IPS-18a (cell line): ENCODE measurements around the gene HAAO.

Experiments
- H3K27ac ChIP-seq: one replicate; pipeline ENCODE4 v1.5.1; 2013; ENCODE audit warnings: low read length
- H3K27me3 ChIP-seq: one replicate; pipeline ENCODE4 v1.6.1; 2013; ENCODE audit warnings: mild to moderate bottlenecking, low read length; ENCODE audit not compliant: control insufficient read depth, insufficient read depth
- H3K36me3 ChIP-seq: one replicate; pipeline ENCODE4 v1.6.1; 2013; ENCODE audit warnings: low read depth, low read length; ENCODE audit not compliant: control insufficient read depth
- H3K4me1 ChIP-seq: one replicate; pipeline ENCODE4 v1.6.1; 2013; ENCODE audit warnings: low read depth, low read length; ENCODE audit not compliant: control insufficient read depth
- H3K4me3 ChIP-seq: one replicate; pipeline ENCODE4 v1.5.1; 2013; ENCODE audit warnings: low read length
- H3K9ac ChIP-seq: one replicate; pipeline ENCODE4 v1.6.1; 2013; ENCODE audit warnings: mild to moderate bottlenecking, low read length, moderate library complexity
- H3K9me3 ChIP-seq: one replicate; pipeline ENCODE4 v1.6.1; 2013; ENCODE audit warnings: low read depth, low read length; ENCODE audit not compliant: control insufficient read depth

Gene HAAO

DNA sequence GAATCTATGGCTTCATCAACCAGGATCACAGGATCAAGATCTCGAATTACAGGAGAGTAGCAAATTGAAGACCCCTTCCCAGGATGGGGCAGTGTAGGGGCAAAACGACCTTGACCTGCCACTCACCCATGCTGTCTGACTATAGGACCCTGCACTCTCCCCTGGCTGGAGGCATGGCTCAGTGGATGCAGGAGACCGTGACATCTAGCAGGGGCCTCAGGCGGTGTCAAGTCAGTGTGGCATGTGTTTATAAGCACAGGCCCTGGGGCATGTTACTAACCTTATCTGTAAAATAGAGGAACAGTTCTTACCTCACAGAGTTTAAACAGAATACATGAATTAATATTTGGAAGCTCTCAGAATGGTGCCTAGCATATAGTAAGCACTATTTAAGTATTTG lies 3.5 kb downstream of the HAAO start:
- Histone ChIP-seq H3K36me3 (no peaks in the 10 kb centered on the region), H3K4me3 (no peak overlapping the region), H3K4me1 (peaks cover 7% of the 10 kb centered on the region), H3K9ac (no peak overlapping the region), H3K9me3 (no peaks in the 10 kb centered on the region), H3K27ac (no peak overlapping the region), H3K27me3 (peaks cover 27% of the 10 kb centered on the region)

DNA sequence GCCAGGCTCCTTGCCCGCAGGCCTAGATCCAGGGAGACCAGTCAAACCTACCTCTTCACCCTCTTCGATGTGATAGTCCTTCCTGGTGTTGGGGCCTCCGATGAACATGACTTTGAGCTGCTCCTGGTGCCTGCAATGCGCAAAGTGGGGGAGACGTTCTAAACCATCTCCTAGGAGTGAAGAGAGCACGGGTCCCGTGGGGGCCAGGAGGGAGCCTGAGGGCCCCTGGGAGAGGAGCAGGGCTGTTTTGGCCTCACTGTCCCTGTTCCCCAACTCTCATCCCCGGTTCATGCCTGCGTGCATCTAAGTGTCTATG lies 3.9 kb downstream of the HAAO start:
- Histone ChIP-seq H3K27ac (no peak overlapping the region), H3K4me1 (peaks cover 5% of the 10 kb centered on the region), H3K9ac (no peak overlapping the region), H3K9me3 (no peaks in the 10 kb centered on the region), H3K36me3 (no peaks in the 10 kb centered on the region), H3K27me3 (peaks cover 23% of the 10 kb centered on the region), H3K4me3 (no peak overlapping the region)

- H3K27ac ChIP-seq: no peak overlapping the region
- H3K4me3 ChIP-seq: no peak overlapping the region
- peaks cover 5% of the 10 kb centered on the region for H3K4me1 ChIP-seq
- H3K27me3 ChIP-seq: peaks cover 18% of the 10 kb centered on the region
- H3K9me3 ChIP-seq: no peaks in the 10 kb centered on the region
- no peak overlapping the region for H3K9ac ChIP-seq
- H3K36me3 ChIP-seq: no peaks in the 10 kb centered on the region
These were observed 4.5 kb downstream of the HAAO start for GRCh38 chr2:42787788-42788477.

- H3K4me1 ChIP-seq: peaks cover 5% of the 10 kb centered on the region
- no peaks in the 10 kb centered on the region for H3K36me3 ChIP-seq
- no peak overlapping the region for H3K9ac ChIP-seq
- H3K27ac ChIP-seq: no peak overlapping the region
- peaks cover 15% of the 10 kb centered on the region for H3K27me3 ChIP-seq
- H3K4me3 ChIP-seq: no peak overlapping the region
- H3K9me3 ChIP-seq: no peaks in the 10 kb centered on the region
These were observed 5.0 kb downstream of the HAAO start for GRCh38 chr2:42787424-42787787.

DNA sequence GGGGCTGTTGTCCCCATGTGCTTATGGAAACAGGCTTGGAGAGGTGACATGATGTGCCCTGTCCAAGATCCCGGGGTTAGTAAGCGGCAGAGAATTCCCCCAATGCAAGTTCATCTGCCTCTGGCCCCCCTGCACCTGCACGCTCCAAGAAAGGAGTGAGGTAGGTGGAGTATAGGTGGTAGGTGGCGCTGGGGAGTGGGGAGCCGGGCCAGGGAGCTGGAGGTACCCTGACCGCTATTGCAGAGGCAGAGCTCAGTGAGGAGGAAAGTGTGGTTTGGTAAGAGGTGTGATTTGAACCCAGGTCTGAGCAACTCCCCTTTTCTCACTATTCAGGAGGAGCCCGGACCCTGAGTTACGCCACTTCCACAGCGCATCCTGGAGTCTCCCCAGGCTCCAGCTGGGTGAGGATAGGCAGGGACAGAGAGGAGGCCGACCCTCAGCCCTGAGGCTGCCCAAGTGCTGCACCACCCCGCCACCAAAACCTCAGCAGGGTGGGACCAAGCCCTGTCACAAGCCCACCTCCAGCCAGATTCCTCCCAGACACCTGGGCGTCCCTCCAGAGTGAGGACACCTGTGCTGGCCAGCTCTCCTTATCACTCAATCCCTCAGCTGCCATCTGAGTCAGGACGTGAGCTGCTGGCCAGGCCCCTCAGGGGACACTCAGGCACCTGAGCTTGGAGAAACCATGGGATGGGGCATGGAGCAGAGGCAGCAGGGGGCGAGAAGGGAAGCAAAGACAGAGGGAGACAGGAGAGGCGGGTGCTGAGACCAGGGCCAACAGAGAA lies 5.6 kb downstream of the HAAO start:
- no peak overlapping the region for H3K4me3 ChIP-seq
- H3K27ac ChIP-seq: no peak overlapping the region
- peaks cover 10% of the 10 kb centered on the region for H3K27me3 ChIP-seq
- H3K4me1 ChIP-seq: peaks cover 1% of the 10 kb centered on the region
- H3K9me3 ChIP-seq: no peaks in the 10 kb centered on the region
- H3K36me3 ChIP-seq: no peaks in the 10 kb centered on the region
- H3K9ac ChIP-seq: no peak overlapping the region

GRCh38 chr2:42784204-42784880 lies 8.0 kb downstream of the HAAO start:
- Histone ChIP-seq H3K36me3 (no peaks in the 10 kb centered on the region), H3K4me1 (no peaks in the 10 kb centered on the region), H3K4me3 (no peak overlapping the region), H3K9ac (no peak overlapping the region), H3K27me3 (no peaks in the 10 kb centered on the region), H3K27ac (no peak overlapping the region), H3K9me3 (peaks cover 7% of the 10 kb centered on the region)

DNA sequence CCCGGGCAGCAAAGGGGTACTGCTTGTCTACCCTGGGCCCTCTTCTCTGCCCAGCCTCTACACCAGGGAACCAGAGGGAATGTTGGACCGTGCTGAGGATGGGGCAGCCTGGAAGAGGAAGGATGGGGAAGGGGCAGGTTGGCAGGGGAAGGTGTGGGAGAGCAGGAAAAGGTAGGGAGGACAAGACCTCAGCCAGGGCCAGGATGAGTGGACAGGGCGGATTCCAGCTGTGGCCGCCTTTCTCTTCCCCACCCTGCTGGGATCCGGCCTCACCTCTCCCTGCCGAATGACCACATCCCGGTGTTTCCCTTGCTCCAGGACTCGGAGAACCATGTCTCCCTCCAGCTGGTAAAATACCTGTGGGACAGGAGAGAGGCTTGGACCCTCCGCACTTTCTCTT lies 8.9 kb downstream of the HAAO start:
- Histone ChIP-seq H3K27ac (no peak overlapping the region), H3K9ac (no peak overlapping the region), H3K9me3 (peaks cover 12% of the 10 kb centered on the region), H3K4me3 (no peak overlapping the region), H3K36me3 (no peaks in the 10 kb centered on the region), H3K27me3 (no peaks in the 10 kb centered on the region), H3K4me1 (no peaks in the 10 kb centered on the region)

DNA sequence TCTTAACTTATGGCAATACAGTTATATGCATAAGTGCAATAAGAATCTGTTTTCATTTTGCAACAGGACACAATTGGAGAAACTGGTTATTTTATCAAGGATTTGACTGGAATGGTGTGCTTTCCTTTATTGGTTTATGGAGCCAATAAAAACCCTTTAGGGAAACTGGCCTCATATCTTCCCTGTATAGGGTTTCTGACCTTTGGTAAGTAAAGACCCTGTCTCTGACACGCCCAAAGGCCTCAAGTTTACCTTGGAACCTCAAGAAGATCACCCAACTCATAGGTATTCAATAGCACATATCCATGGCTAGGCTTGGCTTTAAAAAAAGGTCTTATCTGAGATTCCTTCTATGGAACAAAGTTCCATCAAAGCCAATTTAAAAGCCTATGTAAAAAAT lies 11.2 kb downstream of the HAAO start:
- Histone ChIP-seq H3K9ac (no peak overlapping the region), H3K36me3 (no peaks in the 10 kb centered on the region), H3K27me3 (no peaks in the 10 kb centered on the region), H3K4me1 (no peaks in the 10 kb centered on the region), H3K4me3 (no peak overlapping the region), H3K9me3 (peaks cover 24% of the 10 kb centered on the region), H3K27ac (no peak overlapping the region)

- Histone ChIP-seq H3K4me1 (peaks cover 7% of the 10 kb centered on the region), H3K9ac (no peak overlapping the region), H3K27me3 (no peaks in the 10 kb centered on the region), H3K36me3 (no peaks in the 10 kb centered on the region), H3K4me3 (no peak overlapping the region), H3K27ac (no peak overlapping the region), H3K9me3 (peaks cover 24% of the 10 kb centered on the region)
These were observed 14.2 kb downstream of the HAAO start for GRCh38 chr2:42777883-42778805.

DNA sequence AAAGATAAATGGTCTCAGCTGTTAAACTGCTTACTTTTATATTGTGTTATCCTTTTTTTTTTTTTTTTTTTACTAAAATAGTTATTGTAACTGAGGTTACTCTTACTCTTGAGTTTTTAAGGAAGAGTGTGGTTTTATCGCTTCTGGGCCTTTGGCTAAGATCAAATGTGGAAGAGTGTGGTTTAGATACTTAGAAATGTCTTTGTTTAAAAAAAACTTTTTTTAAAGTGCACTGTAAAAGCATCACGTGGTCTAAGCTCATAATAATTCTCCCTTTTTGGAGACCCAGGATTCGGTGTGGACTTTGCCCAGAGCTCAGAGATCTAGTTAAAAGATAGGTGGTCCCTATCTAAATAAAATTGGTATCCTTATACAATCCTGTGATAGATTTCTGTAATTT lies 16.6 kb downstream of the HAAO start:
- no peaks in the 10 kb centered on the region for H3K27me3 ChIP-seq
- H3K9ac ChIP-seq: no peak overlapping the region
- H3K27ac ChIP-seq: no peak overlapping the region
- peaks cover 9% of the 10 kb centered on the region for H3K4me1 ChIP-seq
- no peak overlapping the region for H3K4me3 ChIP-seq
- no peaks in the 10 kb centered on the region for H3K36me3 ChIP-seq
- peaks cover 21% of the 10 kb centered on the region for H3K9me3 ChIP-seq

- no peaks in the 10 kb centered on the region for H3K27me3 ChIP-seq
- H3K27ac ChIP-seq: no peak overlapping the region
- H3K4me3 ChIP-seq: no peak overlapping the region
- H3K36me3 ChIP-seq: no peaks in the 10 kb centered on the region
- no peak overlapping the region for H3K9ac ChIP-seq
- H3K4me1 ChIP-seq: peaks cover 9% of the 10 kb centered on the region
- H3K9me3 ChIP-seq: peaks cover 18% of the 10 kb centered on the region
These were observed 17.2 kb downstream of the HAAO start for GRCh38 chr2:42775186-42775585.
